GM20431 (cell line): ENCODE results near the gene MARCO.

Experiments
- in situ Hi-C: fragments of 300-500 bp; cut with MseI, MboI; formaldehyde crosslinking; loops from one replicate; pipeline ENCODE4 v1.15.0; 2020; ENCODE audit warnings: low sequenced_read_pairs; ENCODE audit not compliant: unreplicated experiment

The MARCO gene

GRCh38 chr2:118993392-118993752 lies 51.4 kb downstream of the MARCO start:
- in situ Hi-C loops: no loop called here

DNA sequence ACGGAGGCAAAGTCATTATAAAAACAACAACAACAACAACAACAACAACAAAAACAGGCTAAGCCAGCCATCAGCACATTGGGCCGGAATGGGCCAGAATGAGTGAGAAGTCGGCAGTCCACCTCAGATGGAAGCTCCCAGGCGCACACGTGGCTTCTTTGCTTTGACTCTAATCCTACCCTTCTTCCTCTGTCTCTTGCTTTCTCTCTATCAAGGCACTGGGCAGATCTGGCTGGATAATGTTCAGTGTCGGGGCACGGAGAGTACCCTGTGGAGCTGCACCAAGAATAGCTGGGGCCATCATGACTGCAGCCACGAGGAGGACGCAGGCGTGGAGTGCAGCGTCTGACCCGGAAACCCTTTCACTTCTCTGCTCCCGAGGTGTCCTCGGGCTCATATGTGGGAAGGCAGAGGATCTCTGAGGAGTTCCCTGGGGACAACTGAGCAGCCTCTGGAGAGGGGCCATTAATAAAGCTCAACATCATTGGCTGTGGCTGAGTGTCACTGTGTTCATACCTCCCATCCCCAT lies 52.2 kb downstream of the MARCO start:
- in situ Hi-C loops: no loop called here

- in situ Hi-C loops: no loop called here
Observed at GRCh38 chr2:118994778-118995177, 52.8 kb downstream of the MARCO start.

DNA sequence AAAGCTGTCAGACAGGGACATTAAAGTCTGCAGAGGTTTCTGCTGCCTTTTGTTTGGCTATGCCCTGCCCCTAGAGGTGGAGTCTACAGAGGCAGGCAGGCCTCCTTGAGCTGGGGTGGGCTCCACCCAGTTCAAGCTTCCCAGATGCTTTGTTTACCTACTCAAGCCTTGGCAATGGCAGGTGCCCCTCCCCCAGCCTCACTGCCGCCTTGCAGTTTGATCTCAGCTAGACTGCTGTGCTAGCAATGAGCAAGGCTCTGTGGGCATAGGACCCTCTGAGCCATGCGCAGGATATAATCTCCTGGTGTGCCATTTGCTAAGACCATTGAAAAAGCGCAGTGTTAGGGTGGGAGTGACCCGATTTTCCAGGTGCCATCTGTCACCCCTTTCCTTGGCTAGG lies 61.9 kb downstream of the MARCO start:
- in situ Hi-C loops: loop anchor here (25.0 kb wide), 1 partner anchor 283 kb away; no protein-coding TSS in a partner anchor

DNA sequence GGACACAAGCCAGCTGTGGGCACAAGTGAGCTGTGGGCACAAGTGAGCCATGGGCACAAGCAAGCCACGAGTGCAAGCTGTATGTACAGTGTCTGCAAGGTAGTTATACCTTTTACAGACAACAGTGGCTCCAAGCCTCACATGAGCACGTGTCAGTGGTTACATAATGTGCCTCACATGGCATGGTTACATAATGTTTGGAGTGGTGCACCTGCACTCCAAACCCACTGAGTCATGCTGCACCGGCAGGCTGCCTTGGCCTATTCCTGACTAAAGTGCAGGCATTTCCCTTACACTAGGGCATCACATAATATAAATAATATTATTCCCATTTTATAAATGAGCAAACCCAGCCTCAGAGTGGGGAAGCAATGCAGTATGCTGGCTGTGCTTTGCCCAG lies 62.6 kb downstream of the MARCO start:
- in situ Hi-C loops: loop anchor here (25.0 kb wide), 1 partner anchor 283 kb away; no protein-coding TSS in a partner anchor

DNA sequence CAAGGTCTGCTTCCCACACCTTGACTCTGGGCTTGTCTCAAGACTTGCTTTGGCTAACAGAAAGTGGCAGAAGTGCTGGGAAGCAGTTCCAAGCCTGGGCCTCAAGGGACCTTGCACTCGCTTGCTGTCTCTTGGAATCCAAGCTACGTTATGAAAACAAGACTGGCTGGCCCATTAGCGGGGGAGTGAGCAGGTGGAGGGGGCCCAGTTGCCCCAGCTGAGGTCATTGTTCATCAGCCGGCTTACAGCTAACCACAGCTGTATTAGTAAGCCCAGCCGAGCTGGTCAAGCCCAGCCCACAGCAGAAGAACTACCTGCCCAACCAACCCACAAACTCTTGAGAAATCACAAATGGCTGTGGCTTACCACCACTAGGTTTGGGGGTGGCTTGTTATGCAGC lies 63.1 kb downstream of the MARCO start:
- in situ Hi-C loops: loop anchor here (25.0 kb wide), 1 partner anchor 282 kb away; no protein-coding TSS in a partner anchor

- in situ Hi-C loops: loop anchor here (25.0 kb wide), 1 partner anchor 282 kb away; no protein-coding TSS in a partner anchor
Observed at GRCh38 chr2:119005555-119005954, 63.6 kb downstream of the MARCO start.

DNA sequence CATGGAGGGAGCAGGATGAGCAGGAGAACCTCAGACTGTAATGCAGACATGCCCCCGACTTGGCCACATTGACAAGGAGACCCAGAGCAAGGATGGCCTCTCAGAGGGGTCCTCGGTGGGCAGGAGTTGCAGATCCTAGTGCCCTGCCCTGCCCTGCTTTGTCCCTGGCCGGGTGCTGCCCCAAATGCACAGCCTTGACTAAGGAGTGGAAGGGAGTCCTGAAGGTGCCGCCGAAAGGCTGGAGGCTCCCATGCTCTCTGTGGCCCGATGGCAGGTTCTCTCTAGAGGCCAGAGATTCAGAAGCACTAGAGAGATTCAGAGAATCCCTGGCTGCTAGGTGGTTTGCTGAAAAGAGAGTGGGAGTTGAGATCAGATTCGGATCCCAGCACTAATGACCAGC lies 64.4 kb downstream of the MARCO start:
- in situ Hi-C loops: loop anchor here (25.0 kb wide), 1 partner anchor 281 kb away; no protein-coding TSS in a partner anchor

- in situ Hi-C loops: loop anchor here (25.0 kb wide), 1 partner anchor 279 kb away; no protein-coding TSS in a partner anchor
Observed at GRCh38 chr2:119008108-119008507, 66.1 kb downstream of the MARCO start.

DNA sequence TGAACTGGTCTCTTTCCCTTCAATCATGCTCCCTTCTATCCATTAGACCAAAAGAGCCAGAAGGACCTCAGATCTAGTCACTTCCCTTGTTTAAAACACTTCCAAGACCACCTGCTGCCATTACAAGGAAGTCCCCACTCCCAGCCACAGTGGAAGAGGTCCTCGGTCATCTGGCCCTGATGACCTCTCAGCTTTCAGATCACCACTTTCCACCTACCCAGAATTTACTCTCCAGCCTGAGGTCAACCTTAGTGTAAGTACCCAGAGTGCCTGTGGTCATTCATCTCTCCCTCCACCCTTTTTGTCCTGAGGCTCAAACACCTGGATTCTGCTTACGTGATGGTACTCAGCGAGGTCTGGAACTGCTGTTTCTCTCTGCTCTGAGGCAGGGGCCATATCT lies 67.1 kb downstream of the MARCO start:
- in situ Hi-C loops: loop anchor here (25.0 kb wide), 1 partner anchor 278 kb away; no protein-coding TSS in a partner anchor

- in situ Hi-C loops: loop anchor here (25.0 kb wide), 1 partner anchor 277 kb away; no protein-coding TSS in a partner anchor
Observed at GRCh38 chr2:119010336-119010735, 68.3 kb downstream of the MARCO start.

DNA sequence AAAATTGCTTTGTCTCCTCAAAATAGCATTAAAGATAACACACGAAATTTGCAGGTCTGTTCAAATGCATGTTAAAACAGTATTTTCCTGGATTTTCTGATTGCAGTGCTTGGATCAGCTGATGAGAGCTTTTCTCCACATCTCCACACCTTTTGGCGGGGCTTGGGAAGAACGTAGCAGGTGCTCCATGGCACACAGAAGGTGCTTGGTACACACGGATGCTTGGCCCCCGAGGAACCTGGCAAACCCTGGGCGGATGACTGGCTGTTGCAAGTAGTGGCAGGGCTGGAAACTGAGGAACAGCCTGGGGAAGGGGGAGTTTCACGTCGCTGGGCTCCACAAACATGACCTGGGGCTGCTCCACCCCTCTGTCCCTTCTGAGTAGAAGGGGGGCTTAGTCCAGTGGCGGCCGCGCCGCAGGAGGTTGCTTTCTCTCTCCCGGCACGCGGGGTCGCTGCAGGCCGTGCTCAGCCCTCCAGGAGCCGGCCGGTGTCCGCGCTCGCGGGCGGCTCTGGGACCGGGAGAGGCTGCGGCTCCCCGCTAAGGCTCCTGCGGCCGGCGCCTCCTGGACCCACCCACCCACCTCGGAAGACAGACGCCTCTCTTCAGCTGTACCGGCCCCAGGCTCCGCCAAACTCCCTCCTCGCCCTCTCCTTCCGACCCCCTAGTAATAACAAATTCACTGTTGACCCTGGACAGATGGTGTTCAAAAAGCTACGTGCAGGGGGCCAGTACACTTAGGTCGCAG lies 69.3 kb downstream of the MARCO start:
- in situ Hi-C loops: loop anchor here (25.0 kb wide), 1 partner anchor 276 kb away; no protein-coding TSS in a partner anchor

DNA sequence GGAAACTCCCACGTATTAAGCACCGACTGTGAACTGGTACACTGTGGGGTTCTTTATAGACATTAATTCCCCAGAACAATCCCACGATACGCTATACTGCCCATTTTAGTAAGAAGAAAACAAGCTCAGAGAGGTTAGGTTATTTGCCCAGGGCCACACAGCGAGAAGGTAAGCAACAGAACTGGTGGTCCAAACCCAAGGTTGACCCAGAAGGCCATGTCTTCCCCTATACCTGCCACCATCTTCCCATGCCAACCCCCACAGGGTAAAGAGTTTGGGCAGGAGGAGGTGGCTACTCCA lies 69.9 kb downstream of the MARCO start:
- in situ Hi-C loops: loop anchor here (25.0 kb wide), 1 partner anchor 275 kb away; no protein-coding TSS in a partner anchor

GRCh38 chr2:119012345-119013301 lies 70.6 kb downstream of the MARCO start:
- in situ Hi-C loops: loop anchor here (25.0 kb wide), 1 partner anchor 275 kb away; no protein-coding TSS in a partner anchor

DNA sequence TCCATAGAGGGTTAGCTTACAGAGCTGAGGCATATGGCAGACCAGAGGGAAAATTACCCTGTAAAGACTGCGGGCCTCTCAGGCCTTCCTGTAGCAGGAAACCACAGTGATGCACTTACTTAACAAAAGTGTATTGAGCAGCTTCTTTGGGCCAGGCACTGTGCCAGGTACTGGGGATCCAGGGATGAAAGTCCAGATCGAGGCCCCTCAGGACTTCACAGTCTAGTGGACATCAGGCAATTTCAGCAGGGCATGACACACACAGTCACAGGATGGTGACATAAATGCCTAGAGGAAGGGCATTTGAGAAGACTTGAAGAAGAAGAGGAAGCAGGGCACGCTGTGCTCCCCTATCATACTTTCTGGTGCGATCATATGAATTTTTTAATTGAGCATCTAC lies 71.7 kb downstream of the MARCO start:
- in situ Hi-C loops: loop anchor here (25.0 kb wide), 1 partner anchor 274 kb away; no protein-coding TSS in a partner anchor

DNA sequence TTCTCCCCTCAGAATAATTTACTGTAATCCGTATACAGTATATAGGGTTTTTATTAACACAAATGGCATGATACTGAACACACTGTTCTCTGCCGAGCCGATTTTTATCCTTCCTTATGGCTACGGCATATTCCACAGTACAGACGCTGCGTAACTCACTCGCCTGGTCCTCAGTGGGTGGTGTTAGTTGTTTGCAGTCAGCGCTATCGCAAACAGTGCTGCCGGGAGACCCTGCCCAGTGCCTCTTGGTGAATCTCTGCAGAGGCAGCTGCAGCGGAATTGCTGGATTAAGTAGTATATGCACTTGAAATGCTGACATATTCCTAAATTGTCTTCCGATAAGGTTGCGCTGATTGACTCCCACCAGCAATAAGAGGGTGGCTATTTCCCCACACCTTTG lies 73.9 kb downstream of the MARCO start:
- in situ Hi-C loops: loop anchor here (25.0 kb wide), 1 partner anchor 271 kb away; no protein-coding TSS in a partner anchor

DNA sequence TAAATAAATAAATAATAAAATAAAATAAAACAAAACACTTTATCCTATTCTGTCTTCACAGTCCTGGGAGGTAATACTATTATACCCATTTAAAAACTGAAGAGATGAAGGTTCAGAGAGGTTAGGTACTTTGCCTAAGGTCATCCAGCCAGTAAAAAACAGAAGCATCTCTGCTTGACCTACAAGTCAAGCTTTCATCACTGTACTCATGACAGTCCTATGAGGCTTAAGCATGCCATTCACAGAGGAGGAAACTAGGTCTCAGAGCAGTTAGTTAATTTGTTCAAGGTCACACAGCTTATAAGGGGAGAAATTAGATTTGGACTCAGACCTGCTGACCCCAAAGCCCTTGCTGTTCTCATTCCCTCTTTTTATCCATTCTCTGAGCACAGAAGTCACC lies 77.5 kb downstream of the MARCO start:
- in situ Hi-C loops: loop anchor here (25.0 kb wide), 1 partner anchor 268 kb away; no protein-coding TSS in a partner anchor

DNA sequence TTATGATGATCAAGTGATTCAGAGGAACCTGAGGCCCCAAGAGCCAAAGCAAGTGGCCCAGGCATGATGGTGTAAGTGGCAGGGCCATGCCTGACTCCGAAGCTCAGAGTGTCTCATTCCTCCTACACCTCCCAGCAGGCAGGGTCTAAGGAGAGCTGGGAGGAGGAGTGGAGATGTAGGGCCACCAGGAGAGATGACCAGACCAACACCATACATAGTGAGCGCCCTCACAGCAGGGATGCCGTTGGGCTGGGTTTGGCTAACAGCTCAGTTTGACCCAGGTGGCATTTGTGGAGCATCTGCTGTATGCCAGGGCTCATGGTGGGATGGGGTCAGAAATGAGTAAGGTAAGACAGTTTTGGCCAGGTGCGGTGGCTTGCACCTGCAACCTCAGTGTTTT lies 80.7 kb downstream of the MARCO start:
- in situ Hi-C loops: loop anchor here (25.0 kb wide), 1 partner anchor 265 kb away; no protein-coding TSS in a partner anchor

DNA sequence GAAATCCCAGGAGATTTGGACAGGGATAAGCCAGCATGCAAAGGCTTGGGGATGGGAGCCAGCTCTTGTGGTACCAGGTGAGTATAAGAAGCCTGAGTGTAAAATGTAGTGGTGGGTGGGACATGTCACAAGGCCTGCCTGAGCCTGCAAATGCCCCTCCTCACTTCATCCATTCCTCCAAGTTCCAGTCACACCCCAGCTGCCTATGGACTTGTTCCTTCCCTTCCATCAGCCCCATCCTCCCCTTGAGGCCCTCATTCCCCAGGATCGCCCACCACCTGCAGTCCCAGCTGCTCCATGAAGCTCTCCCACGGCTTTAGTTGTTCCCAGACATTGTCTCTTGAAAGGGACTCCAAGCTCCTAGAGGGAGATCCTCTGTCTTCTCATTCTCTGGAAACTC lies 81.5 kb downstream of the MARCO start:
- in situ Hi-C loops: loop anchor here (25.0 kb wide), 1 partner anchor 264 kb away; no protein-coding TSS in a partner anchor

- in situ Hi-C loops: loop anchor here (25.0 kb wide), 1 partner anchor 263 kb away; no protein-coding TSS in a partner anchor
Observed at GRCh38 chr2:119024152-119024551, 82.2 kb downstream of the MARCO start.
